ENCODE measurements around the gene OSGIN1. TPM values are rescaled to one million over a fixed set of nuclear protein-coding genes. Genes with fewer than 3 reads are reported as not detected.

Gene OSGIN1
- polyA plus RNA-seq, 3 donors, result 1.8 to 4.0 (median 2.0) TPM

DNA sequence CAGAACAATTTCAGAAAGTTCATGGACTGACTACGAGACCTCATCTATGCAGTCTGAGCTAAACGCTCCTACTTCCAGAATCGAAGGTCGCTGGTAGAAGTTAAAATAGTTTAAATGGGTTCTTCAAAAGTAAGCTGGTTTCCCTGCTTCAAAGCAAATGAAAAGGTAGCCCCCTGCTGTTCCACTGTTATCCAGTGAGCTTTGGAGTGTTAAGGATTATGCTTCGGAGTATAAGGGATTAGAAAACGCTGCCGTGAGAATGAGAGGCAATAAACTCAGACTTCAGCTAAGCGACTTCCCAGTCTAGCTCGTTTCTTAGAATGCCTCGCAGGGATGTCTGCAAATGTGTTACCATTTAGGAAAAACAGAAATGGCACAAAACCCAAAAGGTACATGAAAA lies 41.8 kb upstream of the OSGIN1 start:
- Histone ChIP-seq H3K27ac (ENCODE audit: low read depth in 1 of 2, low read length in 2 of 2) (no peak overlapping the region), H3K4me3 (replicated peaks in 1 of 3; ENCODE audit: low read depth in 2 of 3, low read length in 3 of 3) (no peak overlapping the region), H3K9ac (ENCODE audit: insufficient read depth, low read length, poor library complexity, severe bottlenecking) (no peak overlapping the region), H3K9me3 (replicated peaks in 1 of 2; ENCODE audit: control insufficient read depth in 1 of 2, insufficient read depth in 1 of 2, low read length in 2 of 2) (no peaks in the 10 kb centered on the region), H3K4me1 (ENCODE audit: control insufficient read depth in 1 of 2, insufficient read depth in 2 of 2, low read length in 2 of 2) (no peaks in the 10 kb centered on the region), H3K27me3 (ENCODE audit: control insufficient read depth in 2 of 2, insufficient read depth in 2 of 2, low read length in 2 of 2) (no peaks in the 10 kb centered on the region), H4K20me1 (ENCODE audit: insufficient read depth, low read length) (peaks cover 10% of the 10 kb centered on the region), H3K4me2 (replicated peaks; ENCODE audit: extremely low read depth, low read length, poor library complexity, severe bottlenecking) (no peak overlapping the region), H3K36me3 (replicated peaks in 1 of 2; ENCODE audit: control insufficient read depth in 1 of 2, insufficient read depth in 2 of 2, low read length in 2 of 2) (peaks cover 85 to 100% of the 10 kb centered on the region in 2 donors), H3K79me2 (ENCODE audit: insufficient read depth, low read length) (no peaks in the 10 kb centered on the region), H2AFZ (ENCODE audit: insufficient read depth, low read depth, low read length, poor library complexity, severe bottlenecking) (no peak overlapping the region)
- Mint-ChIP-seq H3K27ac (no peak overlapping the region), H3K36me3 (peaks cover 89 to 96% of the 10 kb centered on the region in 2 donors), H3K4me1 (no peaks in the 10 kb centered on the region), H3K27me3 (ENCODE audit: low read depth in 3 of 3) (peaks cover 0 to 1% (median 0%) of the 10 kb centered on the region in 3 donors), H3K9me3 (peaks cover 0 to 6% (median 0%) of the 10 kb centered on the region in 7 donors), H3K4me3 (no peak overlapping the region)
- no peak for DNase-seq
- TF ChIP-seq, protein P1, sequence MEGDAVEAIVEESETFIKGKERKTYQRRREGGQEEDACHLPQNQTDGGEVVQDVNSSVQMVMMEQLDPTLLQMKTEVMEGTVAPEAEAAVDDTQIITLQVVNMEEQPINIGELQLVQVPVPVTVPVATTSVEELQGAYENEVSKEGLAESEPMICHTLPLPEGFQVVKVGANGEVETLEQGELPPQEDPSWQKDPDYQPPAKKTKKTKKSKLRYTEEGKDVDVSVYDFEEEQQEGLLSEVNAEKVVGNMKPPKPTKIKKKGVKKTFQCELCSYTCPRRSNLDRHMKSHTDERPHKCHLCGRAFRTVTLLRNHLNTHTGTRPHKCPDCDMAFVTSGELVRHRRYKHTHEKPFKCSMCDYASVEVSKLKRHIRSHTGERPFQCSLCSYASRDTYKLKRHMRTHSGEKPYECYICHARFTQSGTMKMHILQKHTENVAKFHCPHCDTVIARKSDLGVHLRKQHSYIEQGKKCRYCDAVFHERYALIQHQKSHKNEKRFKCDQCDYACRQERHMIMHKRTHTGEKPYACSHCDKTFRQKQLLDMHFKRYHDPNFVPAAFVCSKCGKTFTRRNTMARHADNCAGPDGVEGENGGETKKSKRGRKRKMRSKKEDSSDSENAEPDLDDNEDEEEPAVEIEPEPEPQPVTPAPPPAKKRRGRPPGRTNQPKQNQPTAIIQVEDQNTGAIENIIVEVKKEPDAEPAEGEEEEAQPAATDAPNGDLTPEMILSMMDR (IDR thresholded peaks at IDR 0.05), result no peak
- whole genome bisulfite sequencing (ENCODE audit: insufficient coverage), result 100% methylated on average over 3 of the region's 10 CpGs
- intact Hi-C loops (cut with micrococcal nuclease), result no loop called here

GRCh38 chr16:83912519-83913244 lies 40.4 kb upstream of the OSGIN1 start:
- peaks cover 0 to 1% (median 0%) of the 10 kb centered on the region in 3 donors for H3K27me3 Mint-ChIP-seq (ENCODE audit: low read depth in 3 of 3)
- no peaks in the 10 kb centered on the region for H3K4me1 ChIP-seq (ENCODE audit: control insufficient read depth in 1 of 2, insufficient read depth in 2 of 2, low read length in 2 of 2)
- peak overlapping the region in 1 of 7 donors; percentile 32 for H3K27ac Mint-ChIP-seq
- 91% methylated on average over 3 of the region's 12 CpGs for WGBS (ENCODE audit: insufficient coverage)
- H3K36me3 Mint-ChIP-seq, result peaks cover 89 to 98% of the 10 kb centered on the region in 2 donors
- peaks cover 10% of the 10 kb centered on the region for H4K20me1 ChIP-seq (ENCODE audit: insufficient read depth, low read length)
- no peak overlapping the region for H3K27ac ChIP-seq (ENCODE audit: low read depth in 1 of 2, low read length in 2 of 2)
- H3K4me3 Mint-ChIP-seq, result no peak overlapping the region
- H3K4me2 ChIP-seq (replicated peaks; ENCODE audit: extremely low read depth, low read length, poor library complexity, severe bottlenecking), result no peak overlapping the region
- intact Hi-C loops (cut with micrococcal nuclease), result no loop called here
- H3K36me3 ChIP-seq (replicated peaks in 1 of 2; ENCODE audit: control insufficient read depth in 1 of 2, insufficient read depth in 2 of 2, low read length in 2 of 2), result peaks cover 81 to 95% of the 10 kb centered on the region in 2 donors
- H3K9ac ChIP-seq (ENCODE audit: insufficient read depth, low read length, poor library complexity, severe bottlenecking), result no peak overlapping the region
- peaks cover 0 to 7% (median 2%) of the 10 kb centered on the region in 7 donors for H3K9me3 Mint-ChIP-seq
- H3K79me2 ChIP-seq (ENCODE audit: insufficient read depth, low read length), result no peaks in the 10 kb centered on the region
- no peaks in the 10 kb centered on the region for H3K27me3 ChIP-seq (ENCODE audit: control insufficient read depth in 2 of 2, insufficient read depth in 2 of 2, low read length in 2 of 2)
- no peaks in the 10 kb centered on the region for H3K4me1 Mint-ChIP-seq
- no peaks in the 10 kb centered on the region for H3K9me3 ChIP-seq (replicated peaks in 1 of 2; ENCODE audit: control insufficient read depth in 1 of 2, insufficient read depth in 1 of 2, low read length in 2 of 2)
- no peak overlapping the region for H3K4me3 ChIP-seq (replicated peaks in 1 of 3; ENCODE audit: low read depth in 2 of 3, low read length in 3 of 3)
- no peak overlapping the region for H2AFZ ChIP-seq (ENCODE audit: insufficient read depth, low read depth, low read length, poor library complexity, severe bottlenecking)
- TF ChIP-seq, protein P1 (IDR thresholded peaks at IDR 0.05), result no peak
- no peak for DNase-seq

Measured in CD14-positive monocyte (primary cell).